SIG-M5 treated with dmso at 0.1 percent for 504 hours (cell line): ENCODE measurements around the gene MAN1C1.
"Not testable (repeated sequence)": the region's sequence is repeated elsewhere in the genome, so short reads cannot be mapped to it uniquely, and the experiment has no call there.

Source experiments
- DNase-seq: peaks from one replicate; lab custom pipeline; 2025; ENCODE audit not compliant: unreplicated experiment; lab: John Stamatoyannopoulos, UW

The MAN1C1 gene

DNA sequence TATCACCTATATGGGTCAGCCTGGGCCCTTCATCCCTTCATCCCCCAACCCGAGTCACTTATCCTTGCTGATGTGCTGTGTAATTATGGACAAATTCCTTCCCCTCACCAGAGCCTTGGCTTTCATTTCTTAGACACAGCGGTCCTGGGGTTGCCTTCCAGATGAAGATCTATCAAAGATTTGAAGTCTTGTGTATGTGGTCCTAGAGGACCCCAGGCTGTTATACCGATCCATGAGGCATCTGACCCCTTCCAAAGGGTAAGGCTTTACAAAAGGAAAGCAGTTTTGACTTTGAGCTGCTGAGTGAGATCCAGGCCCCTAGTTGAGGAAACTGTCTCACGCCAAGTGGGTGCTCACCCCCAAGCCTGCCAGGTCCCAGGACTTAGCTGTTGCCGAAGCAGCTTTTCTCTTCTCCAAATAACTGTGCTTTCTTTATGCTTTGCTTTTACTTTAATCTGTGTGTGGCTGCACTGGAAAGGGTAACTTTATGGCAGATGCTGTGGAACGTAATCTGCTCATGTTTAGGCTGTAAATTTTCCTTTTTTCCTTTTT lies 37.6 kb downstream of the MAN1C1 start:
- no peak for DNase-seq

DNA sequence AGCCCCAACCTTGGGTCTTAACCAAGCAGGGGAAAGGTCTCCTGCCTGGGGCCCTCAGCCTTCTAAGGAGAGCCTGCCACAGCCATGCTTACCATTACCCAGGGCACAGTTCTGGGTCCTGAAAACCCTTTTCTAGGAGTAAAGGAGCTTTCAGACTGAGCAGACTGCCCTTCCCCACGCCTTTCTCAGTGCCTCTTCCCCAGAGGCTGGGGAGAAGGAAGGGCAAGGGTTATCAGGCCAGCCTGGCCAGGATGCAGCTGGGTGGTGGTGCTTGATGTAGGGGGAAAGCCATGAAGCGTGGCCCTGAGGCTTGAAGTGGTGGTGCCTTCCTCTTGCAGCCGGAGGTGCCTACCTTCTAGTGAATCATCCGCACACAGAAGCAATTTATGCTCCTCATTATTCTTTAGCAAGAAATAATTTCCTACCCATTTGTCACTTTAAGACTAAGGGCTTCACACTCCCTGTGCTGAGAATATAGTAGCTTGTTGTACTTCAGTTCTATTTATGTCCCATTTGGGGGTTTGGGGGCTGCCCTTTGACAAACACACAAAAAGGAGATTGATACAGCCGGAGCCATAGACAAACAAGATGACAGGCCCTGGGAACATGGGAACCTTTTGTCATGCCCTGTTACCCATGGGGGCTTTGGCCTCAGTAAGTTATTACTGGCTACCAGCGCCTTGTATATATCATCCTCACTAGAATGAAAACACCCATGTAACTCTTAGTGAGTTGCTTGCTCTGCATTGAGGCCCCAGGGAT lies 40.7 kb downstream of the MAN1C1 start:
- DNase-seq: no peak

DNA sequence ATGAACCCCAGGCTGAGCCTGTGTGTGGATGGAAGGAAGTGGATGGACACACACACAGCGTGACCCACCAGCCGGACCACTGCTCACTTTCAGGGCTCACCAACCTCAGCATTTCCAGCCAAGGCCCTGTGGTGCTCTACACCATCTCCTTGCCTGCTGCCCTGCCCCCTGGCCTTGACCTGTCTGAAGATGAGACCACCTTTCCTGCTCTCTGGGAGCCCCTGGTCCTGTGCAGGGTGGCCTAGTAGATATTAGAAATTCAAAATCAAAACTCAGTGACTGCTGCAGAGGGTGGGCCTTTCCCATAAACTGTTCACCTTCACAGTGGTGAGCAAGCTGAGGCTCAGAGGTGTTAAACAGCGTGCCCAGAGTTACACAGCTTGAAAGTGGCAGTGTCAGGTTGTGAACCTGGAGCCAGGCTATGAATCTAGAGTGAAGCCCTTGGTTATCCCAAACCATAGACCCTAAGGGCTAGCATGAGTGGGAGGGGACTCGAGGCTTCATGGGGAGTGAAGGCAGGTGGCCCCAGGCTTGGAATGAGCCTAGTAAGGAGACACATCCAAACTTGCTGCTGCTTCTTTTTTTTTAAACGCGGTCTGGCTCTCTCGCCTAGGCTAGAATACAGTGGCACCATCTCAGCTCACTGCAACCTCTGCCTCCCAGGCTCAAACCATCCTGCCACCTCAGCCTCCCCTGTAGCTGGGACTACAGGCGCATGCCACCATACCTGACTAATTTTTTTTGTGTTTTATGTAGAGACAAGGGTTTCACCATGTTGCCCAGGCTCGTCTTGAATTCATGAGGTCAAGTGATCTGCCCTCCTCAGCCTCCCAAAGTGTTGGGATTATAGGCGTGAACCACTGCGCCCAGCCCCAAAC lies 41.5 kb downstream of the MAN1C1 start:
- no peak for DNase-seq

GRCh38 chr1:25658791-25659431 lies 42.3 kb downstream of the MAN1C1 start:
- DNase-seq: no peak

DNA sequence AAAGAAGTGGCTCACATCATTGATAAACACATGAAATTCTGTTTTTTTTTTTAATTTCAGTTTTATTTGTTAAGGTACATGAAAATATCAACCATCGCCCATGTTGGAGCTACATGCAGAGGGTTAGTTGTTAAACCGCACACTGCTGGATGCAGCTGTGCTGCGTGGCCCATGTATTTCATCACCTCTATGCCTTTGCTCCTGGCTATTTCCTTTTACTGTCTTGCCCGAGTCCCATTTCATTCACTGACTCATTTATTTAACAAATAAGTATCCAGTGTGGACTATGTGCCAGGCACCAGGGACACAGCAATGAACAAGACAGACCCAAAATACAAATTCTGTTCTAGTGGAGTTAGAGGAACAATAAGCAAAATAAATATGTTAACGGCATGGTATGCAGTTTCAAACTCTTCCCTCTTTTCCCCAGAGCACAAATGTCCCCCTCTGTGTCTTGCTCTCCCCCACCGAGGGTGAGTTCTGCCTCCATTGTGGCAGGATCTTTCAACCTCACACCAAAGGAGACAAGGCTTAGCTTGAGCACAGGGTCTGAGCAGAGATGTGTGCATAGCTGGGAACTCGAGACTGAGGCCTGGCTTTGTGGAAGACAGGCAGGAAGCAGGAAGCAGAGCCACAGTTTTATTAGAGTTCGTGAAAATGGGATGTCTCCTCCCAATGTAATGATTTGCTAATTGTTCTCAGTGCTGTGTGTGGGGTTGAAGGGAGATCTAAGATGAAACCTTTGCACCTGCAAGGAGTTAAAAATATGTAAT lies 44.6 kb downstream of the MAN1C1 start:
- peak; percentile 25 for DNase-seq

- DNase-seq: no peak
Measured at GRCh38 chr1:25662061-25662460, 45.5 kb downstream of the MAN1C1 start.

DNA sequence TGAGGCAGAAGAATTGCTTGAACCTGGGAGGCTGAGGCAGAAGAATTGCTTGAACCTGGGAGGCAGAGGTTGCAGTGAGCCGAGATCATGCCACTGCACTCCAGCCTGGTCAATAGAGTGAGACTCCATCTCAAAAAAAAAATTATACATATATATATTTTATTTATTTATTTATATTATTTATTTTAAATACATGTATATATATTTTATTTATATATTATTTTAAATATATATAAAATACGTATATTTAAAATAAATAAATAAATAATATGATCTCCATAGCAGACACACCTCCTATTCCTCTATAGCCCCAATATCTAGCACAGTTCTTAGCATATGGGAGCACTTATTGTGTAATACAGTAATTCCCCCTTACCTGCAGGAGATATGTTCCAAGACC lies 46.4 kb downstream of the MAN1C1 start:
- DNase-seq: not testable (repeated sequence)

GRCh38 chr1:25664357-25665199 lies 48.0 kb downstream of the MAN1C1 start:
- DNase-seq: no peak

GRCh38 chr1:25666460-25666859 lies 49.9 kb downstream of the MAN1C1 start:
- DNase-seq: no peak

- DNase-seq: no peak
Measured at GRCh38 chr1:25668931-25669573, 52.5 kb downstream of the MAN1C1 start.

DNA sequence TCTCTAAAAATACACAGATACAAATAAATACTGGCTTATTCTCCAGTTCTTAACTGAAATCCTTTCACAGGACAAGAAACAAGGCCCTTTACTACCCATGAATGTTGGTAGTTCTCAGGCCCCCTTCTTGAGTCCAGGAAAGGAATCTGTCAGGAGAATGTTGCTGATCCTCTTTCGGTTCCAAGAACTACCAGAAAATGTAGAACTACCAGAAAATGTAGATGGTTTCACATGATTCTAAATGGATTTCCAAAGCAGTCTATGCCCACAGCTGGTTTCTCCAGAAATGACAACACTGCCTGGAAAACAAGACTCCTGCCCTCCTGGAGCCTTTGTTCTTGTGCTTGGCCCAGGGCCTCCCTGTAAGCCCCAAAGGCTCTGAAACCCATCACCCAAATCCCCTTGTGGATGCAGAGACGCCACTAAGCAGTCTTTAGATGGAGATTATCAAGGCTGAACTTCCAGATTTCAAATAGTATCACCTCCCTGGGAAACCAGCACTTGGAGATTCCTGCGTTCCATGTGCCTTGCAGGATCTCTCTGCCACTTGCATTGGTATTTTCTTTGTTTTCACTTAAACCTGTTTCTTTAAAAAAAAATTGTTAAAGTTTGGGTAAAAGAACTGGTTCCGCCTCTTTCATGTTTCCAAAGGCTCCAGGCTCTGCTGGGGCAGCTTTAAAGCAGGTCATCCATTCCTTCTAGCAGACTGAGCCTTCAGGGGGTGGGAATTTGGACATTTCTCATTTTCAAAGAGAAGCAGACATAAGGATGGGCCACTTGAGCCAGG lies 53.4 kb downstream of the MAN1C1 start:
- DNase-seq: no peak

GRCh38 chr1:25671929-25672328 lies 55.3 kb downstream of the MAN1C1 start:
- no peak for DNase-seq

- DNase-seq: no peak
Measured at GRCh38 chr1:25672763-25673409, 56.3 kb downstream of the MAN1C1 start.

GRCh38 chr1:25673456-25673855 lies 56.9 kb downstream of the MAN1C1 start:
- no peak for DNase-seq

GRCh38 chr1:25673962-25674806 lies 57.6 kb downstream of the MAN1C1 start:
- DNase-seq: no peak

DNA sequence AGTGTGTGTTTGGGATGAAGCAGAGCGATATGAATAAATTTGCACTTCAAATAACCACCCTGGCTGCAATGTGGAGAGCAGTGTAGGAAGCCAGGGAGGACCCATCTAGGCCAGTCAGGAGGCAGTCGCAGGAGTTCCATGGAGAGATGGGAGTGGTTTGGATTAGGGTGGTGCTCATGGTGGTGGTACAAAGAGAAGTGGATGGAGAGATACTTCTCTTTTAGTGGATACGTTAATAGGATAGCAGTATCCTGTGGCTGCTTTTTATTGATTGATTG lies 58.2 kb downstream of the MAN1C1 start:
- no peak for DNase-seq

DNA sequence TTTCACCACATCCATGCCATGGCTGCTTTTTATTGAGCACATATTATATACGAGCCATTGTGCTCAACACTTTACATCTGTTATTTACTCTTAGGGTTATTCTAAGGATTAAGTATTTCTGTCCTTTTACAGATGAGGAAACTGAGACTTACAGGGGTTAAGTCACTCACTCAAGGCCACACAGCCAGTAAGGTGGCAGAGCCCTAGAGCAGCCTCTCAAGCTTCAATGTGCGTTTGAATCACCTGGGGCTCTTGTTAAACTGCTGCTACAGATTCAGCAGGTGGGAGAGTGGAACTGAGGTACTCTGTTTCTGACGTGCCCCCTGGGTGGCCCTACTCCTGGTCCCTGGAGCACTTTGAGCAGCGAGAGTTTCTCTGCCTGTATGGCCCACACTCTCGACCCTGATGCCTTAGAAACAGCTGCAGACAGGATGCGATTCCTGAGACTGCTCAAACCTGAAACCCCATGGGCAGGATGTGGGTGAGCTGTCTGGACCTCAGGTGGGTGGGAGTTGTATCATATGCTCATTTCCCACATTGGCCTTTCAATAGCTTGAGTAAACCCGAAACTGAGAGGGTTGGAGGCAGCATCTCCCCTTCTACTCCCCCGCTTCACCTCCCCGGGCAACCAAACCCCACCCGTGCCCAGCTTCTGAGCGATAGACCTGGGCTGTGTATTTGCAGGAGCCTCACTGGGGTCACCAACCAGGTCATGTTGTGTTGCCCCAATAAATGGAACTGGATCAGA lies 59.3 kb downstream of the MAN1C1 start:
- DNase-seq: no peak
